Keratinocyte (primary cell): ENCODE data around the gene ROR1. TPM values are rescaled to one million over a fixed set of nuclear protein-coding genes. Genes with fewer than 3 reads are reported as not detected.

Experiments
- DNase-seq: peaks from one replicate; pipeline ENCODE4 v3.0.0-alpha.2; 2011; ENCODE audit warnings: low read depth, missing footprints, low spot score
- FAIRE-seq: peaks from 2 replicates; lab custom pipeline; 2011; peaks lifted over from hg19 to GRCh38; lab: Jason Lieb, UNC
- H2AFZ ChIP-seq: 2 replicates; pipeline ENCODE4 v1.6.0; 2012; ENCODE audit warnings: low read length, control low read depth, inconsistent platforms; ENCODE audit not compliant: control insufficient read depth
- H3K27ac ChIP-seq: 2 replicates; pipeline ENCODE4 v1.5.1; 2011; ENCODE audit warnings: low read length; ENCODE audit not compliant: control insufficient read depth, insufficient read depth
- H3K27me3 ChIP-seq: 3 replicates; pipeline ENCODE4 v1.6.0; 2011; ENCODE audit warnings: low read length; ENCODE audit not compliant: control insufficient read depth, insufficient read depth; ENCODE audit errors: extremely low read depth
- H3K36me3 ChIP-seq, 2 experiments: 2 replicates in 1 of 2; 3 replicates in 1 of 2; pipeline ENCODE4 v1.5.1; 2011; ENCODE audit warnings: low read length in 2 of 2, mild to moderate bottlenecking in 1 of 2; ENCODE audit not compliant: control insufficient read depth in 2 of 2, insufficient read depth in 2 of 2; ENCODE audit errors: extremely low read depth in 1 of 2
- H3K4me1 ChIP-seq: 3 replicates; pipeline ENCODE4 v1.5.1; 2011; ENCODE audit warnings: low read length; ENCODE audit not compliant: control insufficient read depth, insufficient read depth; ENCODE audit errors: extremely low read depth
- H3K4me2 ChIP-seq: 3 replicates; pipeline ENCODE4 v1.6.0; 2011; ENCODE audit warnings: low read depth, low read length; ENCODE audit not compliant: control insufficient read depth, insufficient read depth; ENCODE audit errors: extremely low read depth
- H3K4me3 ChIP-seq, 3 experiments: fragments of 200-600 bp in 1 of 3; sonication (generic) in 1 of 3; 2 replicates in 2 of 3; 3 replicates in 1 of 3; pipeline ENCODE4 v1.5.1; 2011 to 2016; ENCODE audit warnings: low read length in 3 of 3, mild to moderate bottlenecking in 3 of 3, control low read depth in 2 of 3, inconsistent platforms in 1 of 3, low read depth in 1 of 3, mixed read lengths in 1 of 3, mixed run types in 1 of 3, moderate library complexity in 1 of 3; ENCODE audit not compliant: control insufficient read depth in 2 of 3, insufficient read depth in 2 of 3; ENCODE audit errors: extremely low read depth in 1 of 3
- H3K79me2 ChIP-seq: 2 replicates; pipeline ENCODE4 v1.6.0; 2012; ENCODE audit warnings: low read length; ENCODE audit not compliant: control insufficient read depth, insufficient read depth
- H3K9ac ChIP-seq: 3 replicates; pipeline ENCODE4 v1.6.0; 2011; ENCODE audit warnings: low read length; ENCODE audit not compliant: control insufficient read depth, insufficient read depth; ENCODE audit errors: extremely low read depth
- H3K9me1 ChIP-seq: 3 replicates; pipeline ENCODE4 v1.6.0; 2011; ENCODE audit warnings: low read length; ENCODE audit not compliant: control insufficient read depth, insufficient read depth; ENCODE audit errors: extremely low read depth
- H3K9me3 ChIP-seq: 2 replicates; pipeline ENCODE4 v1.5.1; 2012; ENCODE audit warnings: low read depth, low read length; ENCODE audit not compliant: control insufficient read depth
- H4K20me1 ChIP-seq: 3 replicates; pipeline ENCODE4 v1.6.0; 2011; ENCODE audit warnings: low read length; ENCODE audit not compliant: control insufficient read depth, insufficient read depth; ENCODE audit errors: extremely low read depth
- CTCF ChIP-seq, 3 experiments: IDR thresholded peaks in 1 of 3; conservative IDR thresholded peaks in 1 of 3; optimal IDR thresholded peaks in 1 of 3; 2 replicates in 2 of 3; 3 replicates in 1 of 3; pipeline versions ENCODE3 to v1.5.1; 2011; ENCODE audit warnings: low read length in 3 of 3, mild to moderate bottlenecking in 3 of 3, moderate library complexity in 2 of 3, control low read depth in 1 of 3, inconsistent platforms in 1 of 3; ENCODE audit not compliant: insufficient read depth in 2 of 3; ENCODE audit errors: extremely low read depth in 1 of 3
- EZH2 ChIP-seq: IDR thresholded peaks from one replicate; pipeline ENCODE4 v1.6.1; 2012; ENCODE audit warnings: inconsistent platforms, mild to moderate bottlenecking, low read length, moderate library complexity
- dilution Hi-C: fragments of 300-500 bp; cut with MboI; formaldehyde crosslinking; loops from one replicate; pipeline ENCODE4 v1.7.0; 2020; ENCODE audit warnings: low sequenced_read_pairs; ENCODE audit not compliant: extremely low pct_ligation_motif_present
- polyA plus RNA-seq, 5 experiments: library from polyadenylated mRNA; depleted of rRNA in 3 of 5; stranded (reverse) in 3 of 5; stranded (forward) in 1 of 5; unstranded in 1 of 5; fragments of >200 nt; gene quantifications; 1 replicate in 1 of 5; 2 replicates in 3 of 5; 3 replicates in 1 of 5; pipeline versions ENCODE4 v1.2.1 to v1.2.3, GENCODE V29; 2011 to 2012; ENCODE audit warnings: missing spikeins in 2 of 5, low read depth in 1 of 5, low replicate concordance in 1 of 5

The ROR1 gene
- polyA plus RNA-seq, 1 donor (not counting 4 experiments of a cell fraction or from before 2014, with no cell fraction given), result 9.2 TPM

- H4K20me1 ChIP-seq, result no peaks in the 10 kb centered on the region
- H3K9ac ChIP-seq, result no peak overlapping the region
- no peak overlapping the region for H3K27ac ChIP-seq
- DNase-seq, result no peak
- H3K4me3 ChIP-seq, result no peak overlapping the region
- H2AFZ ChIP-seq, result no peak overlapping the region
- peaks cover under 1% of the 10 kb centered on the region for H3K9me1 ChIP-seq
- no peaks in the 10 kb centered on the region for H3K27me3 ChIP-seq
- H3K4me2 ChIP-seq, result no peak overlapping the region
- TF ChIP-seq EZH2 (no peak), CTCF (optimal IDR thresholded peaks at IDR 0.05 in 1 of 3, IDR thresholded peaks at IDR 0.05 in 1 of 3, conservative IDR thresholded peaks at IDR 0.05 in 1 of 3; ENCODE audit: extremely low read depth in 1 of 3, insufficient read depth in 2 of 3, low read length in 3 of 3) (no peak)
- peaks cover 16% of the 10 kb centered on the region for H3K4me1 ChIP-seq
- FAIRE-seq, result peak; percentile 34
- no peaks in the 10 kb centered on the region for H3K36me3 ChIP-seq
- no peaks in the 10 kb centered on the region for H3K9me3 ChIP-seq
- dilution Hi-C loops, result no loop called here
- no peaks in the 10 kb centered on the region for H3K79me2 ChIP-seq
Measured at GRCh38 chr1:63843884-63844283, 70.1 kb downstream of the ROR1 start.

- Histone ChIP-seq H3K4me2 (no peak overlapping the region), H3K9ac (no peak overlapping the region), H3K27ac (no peak overlapping the region), H2AFZ (no peak overlapping the region), H3K9me1 (no peaks in the 10 kb centered on the region), H3K36me3 (no peaks in the 10 kb centered on the region), H3K27me3 (no peaks in the 10 kb centered on the region), H4K20me1 (no peaks in the 10 kb centered on the region), H3K9me3 (no peaks in the 10 kb centered on the region), H3K4me3 (no peak overlapping the region), H3K79me2 (no peaks in the 10 kb centered on the region), H3K4me1 (peaks cover 16% of the 10 kb centered on the region)
- DNase-seq (no peak), FAIRE-seq (no peak)
- TF ChIP-seq EZH2 (no peak), CTCF (optimal IDR thresholded peaks at IDR 0.05 in 1 of 3, IDR thresholded peaks at IDR 0.05 in 1 of 3, conservative IDR thresholded peaks at IDR 0.05 in 1 of 3; ENCODE audit: extremely low read depth in 1 of 3, insufficient read depth in 2 of 3, low read length in 3 of 3) (no peak)
- dilution Hi-C loops, result no loop called here
Measured at GRCh38 chr1:63845346-63845745, 71.5 kb downstream of the ROR1 start.
